H1 (cell line): ENCODE results near the gene PDZD4. TPM values are rescaled to one million over a fixed set of nuclear protein-coding genes. Genes with fewer than 3 reads are reported as not detected.

ENCODE experiments used
- CTCF ChIA-PET: fragments of 300-600 bp; sonication (Branson Sonifier 250); formaldehyde crosslinking; loops from one replicate; lab custom pipeline; 2021; ENCODE audit not compliant: partially characterized antibody; lab: Charles Lee
- POLR2A ChIA-PET: fragments of 300-600 bp; sonication (Branson Sonifier 250); formaldehyde crosslinking; loops from one replicate; lab custom pipeline; 2021; ENCODE audit warnings: inconsistent platforms; ENCODE audit not compliant: partially characterized antibody; lab: Charles Lee
- DNase-seq, 2 experiments: peaks; one replicate each; pipeline versions ENCODE4 v3.0.0 to v3.0.0-alpha.2; 2010 to 2022; ENCODE audit warnings: low spot score in 2 of 2, low read depth in 1 of 2, mixed read lengths in 1 of 2
- FAIRE-seq: peaks from 2 replicates; lab custom pipeline; 2011; peaks lifted over from hg19 to GRCh38; lab: Jason Lieb, UNC
- H2AFZ ChIP-seq: 2 replicates; pipeline ENCODE4 v1.8.1; 2012; ENCODE audit warnings: low read length, inconsistent platforms
- H2AK5ac ChIP-seq: 2 replicates; pipeline ENCODE4 v1.6.1; 2013; ENCODE audit warnings: low read depth, low read length
- H2BK120ac ChIP-seq: replicated peaks from 2 replicates; pipeline ENCODE3; 2013; ENCODE audit warnings: low read depth, low read length, inconsistent platforms
- H2BK12ac ChIP-seq: 2 replicates; pipeline ENCODE4 v1.6.1; 2013; ENCODE audit warnings: low read depth, low read length
- H2BK15ac ChIP-seq: 2 replicates; pipeline ENCODE4 v1.6.1; 2013; ENCODE audit warnings: low read length
- H2BK20ac ChIP-seq: 2 replicates; pipeline ENCODE4 v1.6.1; 2013; ENCODE audit warnings: low read length
- H2BK5ac ChIP-seq: 2 replicates; pipeline ENCODE4 v1.6.1; 2013; ENCODE audit warnings: low read depth, low read length
- H3K14ac ChIP-seq: 2 replicates; pipeline ENCODE4 v1.6.1; 2013; ENCODE audit warnings: inconsistent platforms; ENCODE audit not compliant: insufficient read length
- H3K18ac ChIP-seq: 2 replicates; pipeline ENCODE4 v1.6.1; 2013; ENCODE audit warnings: low read length; ENCODE audit errors: extremely low read depth
- H3K23ac ChIP-seq: 2 replicates; pipeline ENCODE4 v1.6.1; 2013; ENCODE audit warnings: inconsistent platforms; ENCODE audit not compliant: insufficient read length
- H3K23me2 ChIP-seq: 2 replicates; pipeline ENCODE4 v1.6.1; 2013; ENCODE audit warnings: low read depth, low read length
- H3K27ac ChIP-seq: 2 replicates; pipeline ENCODE4 v1.6.1; 2011; ENCODE audit warnings: low read depth, low read length, inconsistent platforms
- H3K27me3 ChIP-seq, 4 experiments: replicated peaks in 1 of 4; 1 replicate in 1 of 4; 2 replicates in 3 of 4; pipeline versions ENCODE4 v1.6.1 to v1.8.1; 2011 to 2013; ENCODE audit warnings: low read length in 3 of 4, mild to moderate bottlenecking in 3 of 4, inconsistent platforms in 2 of 4, mixed read lengths in 2 of 4, moderate library complexity in 1 of 4; ENCODE audit not compliant: control insufficient read depth in 3 of 4, insufficient read depth in 3 of 4; ENCODE audit errors: extremely low read depth in 1 of 4
- H3K36me3 ChIP-seq, 4 experiments: 2 replicates each; pipeline versions ENCODE4 v1.6.1 to v1.8.1; 2011 to 2013; ENCODE audit warnings: mild to moderate bottlenecking in 4 of 4, low read length in 3 of 4, moderate library complexity in 2 of 4, control low read depth in 1 of 4, inconsistent platforms in 1 of 4; ENCODE audit not compliant: insufficient read depth in 4 of 4, control insufficient read depth in 2 of 4
- H3K4ac ChIP-seq: replicated peaks from 2 replicates; pipeline ENCODE3; 2013; ENCODE audit warnings: low read length, low read depth, mixed read lengths, inconsistent platforms; ENCODE audit not compliant: insufficient read length
- H3K4me1 ChIP-seq, 4 experiments: replicated peaks in 1 of 4; 1 replicate in 1 of 4; 2 replicates in 3 of 4; pipeline versions ENCODE4 v1.6.1 to v1.8.1; 2011 to 2013; ENCODE audit warnings: low read length in 3 of 4, inconsistent platforms in 2 of 4, mixed read lengths in 1 of 4; ENCODE audit not compliant: insufficient read depth in 4 of 4, control insufficient read depth in 3 of 4
- H3K4me2 ChIP-seq, 2 experiments: 2 replicates each; pipeline versions ENCODE4 v1.6.1 to v1.8.1; 2011 to 2013; ENCODE audit warnings: low read depth in 2 of 2, low read length in 2 of 2, control low read depth in 1 of 2, inconsistent platforms in 1 of 2, mild to moderate bottlenecking in 1 of 2; ENCODE audit not compliant: insufficient read depth in 1 of 2
- H3K4me3 ChIP-seq, 4 experiments: fragments of 200-600, 300-600 bp in 1 of 4; sonication (generic), shearing (Covaris generic), sonication (Bioruptor Twin) in 1 of 4; 2 replicates each; pipeline versions ENCODE4 v1.5.1 to v1.8.1; 2011 to 2016; ENCODE audit warnings: low read length in 4 of 4, low read depth in 3 of 4, control low read depth in 2 of 4, inconsistent platforms in 2 of 4, mild to moderate bottlenecking in 2 of 4, mixed read lengths in 1 of 4, moderate library complexity in 1 of 4; ENCODE audit not compliant: insufficient read depth in 2 of 4; ENCODE audit errors: extremely low read depth in 1 of 4
- H3K56ac ChIP-seq: replicated peaks from 2 replicates; pipeline ENCODE3; 2013; ENCODE audit warnings: low read depth, mild to moderate bottlenecking, mixed read lengths, low read length, inconsistent platforms; ENCODE audit not compliant: insufficient read length
- H3K79me1 ChIP-seq: 2 replicates; pipeline ENCODE4 v1.6.1; 2013; ENCODE audit warnings: low read depth, low read length, control low read depth
- H3K79me2 ChIP-seq, 2 experiments: 2 replicates each; pipeline versions ENCODE4 v1.6.1 to v1.8.1; 2012 to 2013; ENCODE audit warnings: low read length in 2 of 2, mild to moderate bottlenecking in 2 of 2, inconsistent platforms in 1 of 2; ENCODE audit not compliant: insufficient read depth in 2 of 2, control insufficient read depth in 1 of 2
- H3K9ac ChIP-seq, 4 experiments: replicated peaks in 1 of 4; 1 replicate in 1 of 4; 2 replicates in 3 of 4; pipeline versions ENCODE4 v1.6.1 to v1.8.1; 2011 to 2013; ENCODE audit warnings: low read depth in 3 of 4, low read length in 3 of 4, control low read depth in 2 of 4, mild to moderate bottlenecking in 2 of 4, moderate library complexity in 2 of 4, inconsistent platforms in 1 of 4; ENCODE audit errors: extremely low read depth in 1 of 4
- H3K9me3 ChIP-seq, 2 experiments: 2 replicates each; pipeline versions ENCODE4 v1.6.1 to v1.8.1; 2012 to 2013; ENCODE audit warnings: mild to moderate bottlenecking in 2 of 2, moderate library complexity in 2 of 2, control low read depth in 1 of 2, inconsistent platforms in 1 of 2, low read depth in 1 of 2, low read length in 1 of 2, mixed read lengths in 1 of 2; ENCODE audit not compliant: insufficient read depth in 2 of 2
- H4K20me1 ChIP-seq, 2 experiments: replicated peaks in 1 of 2; 2 replicates each; pipeline versions ENCODE3 to v1.8.1; 2011 to 2013; ENCODE audit warnings: inconsistent platforms in 2 of 2, low read length in 2 of 2, mild to moderate bottlenecking in 1 of 2; ENCODE audit not compliant: insufficient read depth in 2 of 2, control insufficient read depth in 1 of 2
- H4K5ac ChIP-seq: 2 replicates; pipeline ENCODE4 v1.6.1; 2013; ENCODE audit warnings: low read length, low read depth, mixed read lengths, inconsistent platforms; ENCODE audit not compliant: insufficient read length
- H4K8ac ChIP-seq: 2 replicates; pipeline ENCODE4 v1.8.0; 2013; ENCODE audit warnings: mild to moderate bottlenecking, moderate library complexity, low read length, inconsistent platforms; ENCODE audit not compliant: insufficient read depth; ENCODE audit errors: extremely low read depth
- H4K91ac ChIP-seq: replicated peaks from 2 replicates; pipeline ENCODE3; 2013; ENCODE audit warnings: low read length, mixed read lengths, inconsistent platforms; ENCODE audit not compliant: insufficient read length
- BRCA1 ChIP-seq: IDR thresholded peaks from 2 replicates; pipeline ENCODE4 v1.6.1; 2012; ENCODE audit warnings: low read depth, low read length, improper control_type of control experiment
- CREB1 ChIP-seq: IDR thresholded peaks from 2 replicates; pipeline ENCODE4 v1.6.1; 2012; ENCODE audit warnings: inconsistent platforms
- E2F6 ChIP-seq: IDR thresholded peaks from 2 replicates; pipeline ENCODE4 v1.6.1; 2012; ENCODE audit warnings: inconsistent platforms
- FOSL1 ChIP-seq: IDR thresholded peaks from 2 replicates; pipeline ENCODE4 v1.6.1; 2011; ENCODE audit warnings: mild to moderate bottlenecking, low read depth, low read length, moderate library complexity; ENCODE audit not compliant: insufficient read depth
- GABPA ChIP-seq: IDR thresholded peaks from 2 replicates; pipeline ENCODE4 v1.6.1; 2011; ENCODE audit warnings: mild to moderate bottlenecking, low read length, moderate library complexity, borderline replicate concordance; ENCODE audit not compliant: insufficient read depth
- JUN ChIP-seq: IDR thresholded peaks from 2 replicates; pipeline ENCODE4 v1.6.1; 2011; ENCODE audit warnings: low read depth, mild to moderate bottlenecking, improper control_type of control experiment, low read length
- SP1 ChIP-seq: IDR thresholded peaks from 2 replicates; pipeline ENCODE4 v1.6.1; 2011; ENCODE audit warnings: low read depth, low read length
- USF2 ChIP-seq: IDR thresholded peaks from 2 replicates; pipeline ENCODE4 v1.6.1; 2011; ENCODE audit warnings: low read length, improper control_type of control experiment
- YY1 ChIP-seq: IDR thresholded peaks from 2 replicates; pipeline ENCODE4 v1.6.1; 2011; ENCODE audit warnings: low read depth, mild to moderate bottlenecking, low read length
- WGBS, 2 experiments: shearing (Covaris generic) in 1 of 2; methylation state at CpG; one replicate each; pipeline versions ENCODE4 v1.1.6 to v1.1.7; 2013 to 2015; ENCODE audit warnings: low lambda C conversion rate in 2 of 2, mixed read lengths in 2 of 2, inconsistent platforms in 1 of 2, low coverage in 1 of 2, missing lambda C conversion rate in 1 of 2; ENCODE audit not compliant: insufficient replicate concordance in 2 of 2, insufficient coverage in 1 of 2, insufficient read length in 1 of 2; ENCODE audit errors: extremely low coverage in 1 of 2, missing lambda C conversion rate in 1 of 2; 5-methylcytosine and 5-hydroxymethylcytosine counted together
- polyA plus RNA-seq, 7 experiments: library from polyadenylated mRNA; depleted of rRNA in 3 of 7; stranded (reverse) in 5 of 7; unstranded in 2 of 7; fragments of >200 nt in 5 of 7; fragments of 200-250 nt in 2 of 7; gene quantifications; 1 replicate in 5 of 7; 2 replicates in 1 of 7; 4 replicates in 1 of 7; pipeline versions ENCODE4 v1.2.1 to v1.2.3, GENCODE V29; 2011 to 2013; ENCODE audit warnings: missing spikeins in 2 of 7, mixed read lengths in 2 of 7
- total RNA-seq: library from RNA; stranded (reverse); fragmentation: NEBNext Ultra II Directional; extraction: Animal tissue kit (Norgen Biotek cat#: 25700); gene quantifications from 2 replicates; pipeline ENCODE4 v1.2.1, GENCODE V29; 2021

PDZD4 gene
- total and polyA plus RNA-seq, 2 of the 8 experiments (the other 6 are each of a cell fraction or from before 2014, with no cell fraction given), result 45.8 to 169 TPM

- Histone ChIP-seq H2BK20ac (no peak overlapping the region), H3K27me3 (no peaks in the 10 kb centered on the region; a peak in 1 of 7 replicates)
- TF ChIP-seq YY1 (no peak), JUN (no peak), SP1 (no peak), GABPA (no peak), CREB1 (no peak), BRCA1 (no peak), USF2 (no peak), E2F6 (no peak), FOSL1 (no peak)
- TF ChIP-seq, all 59 proteins: peak for 0
- Histone ChIP-seq H3K23me2 (no peaks in the 10 kb centered on the region), H2BK120ac (no peak overlapping the region), H3K36me3 (peaks cover 0 to 16% (median under 1%) of the 10 kb centered on the region in 4 experiments; a peak in 1 of 8 replicates), H4K20me1 (peaks cover 2 to 10% of the 10 kb centered on the region in 2 experiments), H2BK5ac (no peak overlapping the region), H3K27ac (no peak overlapping the region), H3K14ac (no peak overlapping the region), H4K91ac (no peak overlapping the region), H3K4me1 (peaks cover 3 to 16% (median 6%) of the 10 kb centered on the region in 4 experiments), H3K23ac (no peak overlapping the region), H3K18ac (no peak overlapping the region), H3K4ac (no peak overlapping the region), H3K4me3 (no peak overlapping the region), H3K9me3 (no peaks in the 10 kb centered on the region), H2AK5ac (no peak overlapping the region), H2AFZ (no peak overlapping the region), H3K9ac (no peak overlapping the region), H2BK15ac (no peak overlapping the region), H4K5ac (no peak overlapping the region), H3K4me2 (no peak overlapping the region), H2BK12ac (no peak overlapping the region), H4K8ac (no peak overlapping the region), H3K79me2 (no peaks in the 10 kb centered on the region), H3K56ac (no peak overlapping the region), H3K79me1 (no peaks in the 10 kb centered on the region)
- ChIA-PET POLR2A (interaction anchor here (1.3 kb wide), 1 partner anchor 35 kb away, joined by 5 read pairs; no protein-coding TSS in a partner anchor), CTCF (interaction anchor here (0.8 to 1.5 kb wide), 6 partner anchors 8 to 52 kb away, joined by 3 to 4 read pairs (median 4); no protein-coding TSS in a partner anchor)
- 41% methylated on average over 3 of the region's 6 CpGs; no CpG with 5 or more reads in 1 of the 2 experiments for WGBS, 2 experiments
- FAIRE-seq (no peak), DNase-seq (no peak)
These were observed 41.1 kb upstream of the PDZD4 start for GRCh38 chrX:153871451-153871850.
